ENCODE data around the gene GPR21. TPM values are rescaled to one million over a fixed set of nuclear protein-coding genes. Genes with fewer than 3 reads are reported as not detected.

The GPR21 gene
- polyA plus RNA-seq, 4 donors: 0.15 TPM; not detected in 3

DNA sequence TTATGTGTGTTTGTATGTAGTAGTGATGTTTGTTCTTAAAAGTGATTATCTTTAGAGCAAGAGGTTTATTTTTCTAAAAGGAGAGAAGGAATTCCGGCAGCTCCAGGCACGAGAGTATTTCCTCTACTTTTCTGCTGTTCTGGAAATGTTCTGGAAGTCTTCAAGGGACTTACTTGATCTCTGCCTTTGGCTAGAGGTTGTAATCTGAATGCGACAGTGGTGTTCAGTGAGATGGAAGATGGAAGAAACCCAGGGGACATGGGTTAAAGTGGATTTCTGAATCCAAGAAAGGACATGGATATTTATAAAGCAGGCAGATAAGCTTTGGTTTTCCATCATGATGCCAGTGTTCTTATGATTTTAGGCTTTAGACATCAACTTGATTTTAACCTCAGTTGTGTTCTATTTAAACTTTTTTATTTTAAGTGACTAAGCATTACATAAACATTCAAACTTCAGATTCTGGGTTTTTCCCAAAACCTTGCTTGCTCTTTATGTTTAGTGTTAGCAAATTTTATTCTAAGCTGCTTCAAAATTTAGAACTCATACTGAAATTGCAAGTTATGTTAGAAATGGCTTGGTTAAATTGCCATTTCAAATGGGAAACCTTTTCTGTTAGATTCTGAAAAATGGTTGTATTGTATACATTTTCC lies 3.6 kb downstream of the GPR21 start:
- Histone ChIP-seq H3K4me3 (ENCODE audit: low read depth in 1 of 3, low read length in 3 of 3) (no peak overlapping the region), H3K36me3 (ENCODE audit: control insufficient read depth in 3 of 3, insufficient read depth in 2 of 3, low read depth in 1 of 3, low read length in 3 of 3) (peaks cover 0 to 14% (median 5%) of the 10 kb centered on the region in 3 donors), H3K27ac (ENCODE audit: low read depth in 1 of 3, low read length in 2 of 3) (peak overlapping the region in 1 of 3 donors; percentile 54), H3K9me3 (ENCODE audit: control insufficient read depth in 2 of 2, insufficient read depth in 1 of 2, low read depth in 1 of 2, low read length in 1 of 2) (no peaks in the 10 kb centered on the region), H3K27me3 (ENCODE audit: control insufficient read depth in 3 of 3, insufficient read depth in 3 of 3, low read length in 3 of 3) (no peaks in the 10 kb centered on the region), H3K4me1 (ENCODE audit: control insufficient read depth in 3 of 3, insufficient read depth in 2 of 3, low read depth in 1 of 3, low read length in 2 of 3) (no peaks in the 10 kb centered on the region)
- DNase-seq (no peak), FAIRE-seq (no peak)
- 60 to 96% (median 84%) methylated on average over 3 of the region's 3 CpGs for WGBS, 3 donors

DNA sequence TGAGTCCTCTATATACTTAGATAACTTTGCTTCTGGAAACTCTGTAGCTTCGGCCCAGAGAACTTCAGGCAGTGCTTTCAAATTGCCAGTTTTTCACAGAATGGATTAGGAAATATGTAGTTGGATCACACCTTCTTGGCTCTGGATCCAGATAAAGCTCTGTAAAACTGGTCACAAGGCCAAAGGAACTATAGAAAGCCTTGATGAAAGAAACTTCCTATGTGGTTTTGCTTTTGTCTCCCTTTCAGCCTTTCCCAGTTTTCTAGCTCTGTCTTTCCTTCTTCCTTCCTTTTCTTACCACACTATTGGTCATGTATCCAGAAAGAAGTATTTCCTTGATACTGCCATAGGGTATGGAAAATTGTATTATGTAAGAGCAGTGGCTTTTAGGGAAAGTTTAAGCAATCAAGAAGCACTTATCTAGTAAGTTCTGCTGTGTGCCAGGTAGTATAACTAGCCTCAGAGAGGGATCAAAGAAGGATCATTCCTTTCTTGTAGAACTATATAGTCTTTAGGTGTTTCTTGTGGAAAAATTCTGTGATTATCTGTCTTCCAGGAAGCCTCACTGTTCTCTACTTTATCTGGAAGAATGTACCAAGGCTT lies 6.3 kb downstream of the GPR21 start:
- peaks cover 0 to 3% of the 10 kb centered on the region in 2 donors for H3K9me3 ChIP-seq (ENCODE audit: control insufficient read depth in 2 of 2, insufficient read depth in 1 of 2, low read depth in 1 of 2, low read length in 1 of 2)
- FAIRE-seq (no peak), DNase-seq (peak in 1 of 2 donors; percentile 24)
- no peak overlapping the region for H3K4me3 ChIP-seq (ENCODE audit: low read depth in 1 of 3, low read length in 3 of 3)
- 80 to 91% (median 83%) methylated on average over 1 of the region's 1 CpG for WGBS, 3 donors
- H3K27me3 ChIP-seq (ENCODE audit: control insufficient read depth in 3 of 3, insufficient read depth in 3 of 3, low read length in 3 of 3): no peaks in the 10 kb centered on the region
- peaks cover 0 to 6% (median 3%) of the 10 kb centered on the region in 3 donors for H3K36me3 ChIP-seq (ENCODE audit: control insufficient read depth in 3 of 3, insufficient read depth in 2 of 3, low read depth in 1 of 3, low read length in 3 of 3)
- no peak overlapping the region for H3K27ac ChIP-seq (ENCODE audit: low read depth in 1 of 3, low read length in 2 of 3)
- H3K4me1 ChIP-seq (ENCODE audit: control insufficient read depth in 3 of 3, insufficient read depth in 2 of 3, low read depth in 1 of 3, low read length in 2 of 3): no peaks in the 10 kb centered on the region

DNA sequence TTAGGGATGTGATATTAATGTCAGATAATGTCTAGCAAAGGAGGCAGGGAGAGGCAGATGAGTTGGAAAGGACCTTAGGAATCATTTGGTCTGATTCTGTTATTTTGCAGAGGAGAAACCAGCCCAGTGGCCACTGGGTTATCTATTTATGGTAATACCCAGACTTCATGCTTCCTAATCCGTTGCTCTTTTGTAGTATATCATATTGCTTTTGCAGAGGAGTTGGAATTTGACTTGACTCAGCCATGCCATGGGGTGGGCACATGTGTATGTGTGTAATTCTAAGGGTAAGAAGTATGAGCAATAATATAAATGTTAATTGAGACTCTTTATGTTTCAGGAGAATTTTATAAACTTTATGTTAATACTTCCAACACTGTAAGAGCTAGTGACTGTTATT lies 7.3 kb downstream of the GPR21 start:
- no peak overlapping the region for H3K27ac ChIP-seq (ENCODE audit: low read depth in 1 of 3, low read length in 2 of 3)
- peaks cover 0 to 3% of the 10 kb centered on the region in 2 donors for H3K9me3 ChIP-seq (ENCODE audit: control insufficient read depth in 2 of 2, insufficient read depth in 1 of 2, low read depth in 1 of 2, low read length in 1 of 2)
- H3K27me3 ChIP-seq (ENCODE audit: control insufficient read depth in 3 of 3, insufficient read depth in 3 of 3, low read length in 3 of 3): no peaks in the 10 kb centered on the region
- DNase-seq: no peak
- peaks cover 0 to 2% (median 0%) of the 10 kb centered on the region in 3 donors for H3K36me3 ChIP-seq (ENCODE audit: control insufficient read depth in 3 of 3, insufficient read depth in 2 of 3, low read depth in 1 of 3, low read length in 3 of 3)
- H3K4me3 ChIP-seq (ENCODE audit: low read depth in 1 of 3, low read length in 3 of 3): no peak overlapping the region
- no peaks in the 10 kb centered on the region for H3K4me1 ChIP-seq (ENCODE audit: control insufficient read depth in 3 of 3, insufficient read depth in 2 of 3, low read depth in 1 of 3, low read length in 2 of 3)
- WGBS, 3 donors: 69 to 86% (median 74%) methylated on average over 1 of the region's 1 CpG
- no peak for FAIRE-seq

DNA sequence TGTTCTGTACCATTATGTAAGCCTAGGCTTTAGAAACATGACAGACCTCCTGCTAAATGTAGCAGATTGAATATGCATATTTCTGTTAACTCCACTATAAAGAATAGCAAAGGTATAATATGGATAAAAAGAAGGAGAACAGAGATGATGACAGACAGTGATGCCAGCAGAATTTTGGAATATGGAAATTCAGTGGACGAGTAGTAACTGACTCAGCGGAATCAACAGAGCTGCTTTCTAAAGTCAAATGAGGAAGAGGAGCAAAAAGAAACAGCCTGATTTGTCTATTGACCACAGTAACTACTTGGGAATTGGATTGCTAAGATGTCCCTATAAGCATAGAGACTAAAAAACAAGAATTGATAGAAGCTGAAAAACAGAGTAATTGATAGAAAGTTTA lies 8.0 kb downstream of the GPR21 start:
- no peak overlapping the region for H3K27ac ChIP-seq (ENCODE audit: low read depth in 1 of 3, low read length in 2 of 3)
- peaks cover 0 to 2% (median 0%) of the 10 kb centered on the region in 3 donors for H3K36me3 ChIP-seq (ENCODE audit: control insufficient read depth in 3 of 3, insufficient read depth in 2 of 3, low read depth in 1 of 3, low read length in 3 of 3)
- H3K27me3 ChIP-seq (ENCODE audit: control insufficient read depth in 3 of 3, insufficient read depth in 3 of 3, low read length in 3 of 3): no peaks in the 10 kb centered on the region
- no peak overlapping the region for H3K4me3 ChIP-seq (ENCODE audit: low read depth in 1 of 3, low read length in 3 of 3)
- 82 to 100% (median 89%) methylated on average over 2 of the region's 2 CpGs for WGBS, 3 donors
- no peak for FAIRE-seq
- peaks cover 0 to 3% of the 10 kb centered on the region in 2 donors for H3K9me3 ChIP-seq (ENCODE audit: control insufficient read depth in 2 of 2, insufficient read depth in 1 of 2, low read depth in 1 of 2, low read length in 1 of 2)
- no peak for DNase-seq
- no peaks in the 10 kb centered on the region for H3K4me1 ChIP-seq (ENCODE audit: control insufficient read depth in 3 of 3, insufficient read depth in 2 of 3, low read depth in 1 of 3, low read length in 2 of 3)

DNA sequence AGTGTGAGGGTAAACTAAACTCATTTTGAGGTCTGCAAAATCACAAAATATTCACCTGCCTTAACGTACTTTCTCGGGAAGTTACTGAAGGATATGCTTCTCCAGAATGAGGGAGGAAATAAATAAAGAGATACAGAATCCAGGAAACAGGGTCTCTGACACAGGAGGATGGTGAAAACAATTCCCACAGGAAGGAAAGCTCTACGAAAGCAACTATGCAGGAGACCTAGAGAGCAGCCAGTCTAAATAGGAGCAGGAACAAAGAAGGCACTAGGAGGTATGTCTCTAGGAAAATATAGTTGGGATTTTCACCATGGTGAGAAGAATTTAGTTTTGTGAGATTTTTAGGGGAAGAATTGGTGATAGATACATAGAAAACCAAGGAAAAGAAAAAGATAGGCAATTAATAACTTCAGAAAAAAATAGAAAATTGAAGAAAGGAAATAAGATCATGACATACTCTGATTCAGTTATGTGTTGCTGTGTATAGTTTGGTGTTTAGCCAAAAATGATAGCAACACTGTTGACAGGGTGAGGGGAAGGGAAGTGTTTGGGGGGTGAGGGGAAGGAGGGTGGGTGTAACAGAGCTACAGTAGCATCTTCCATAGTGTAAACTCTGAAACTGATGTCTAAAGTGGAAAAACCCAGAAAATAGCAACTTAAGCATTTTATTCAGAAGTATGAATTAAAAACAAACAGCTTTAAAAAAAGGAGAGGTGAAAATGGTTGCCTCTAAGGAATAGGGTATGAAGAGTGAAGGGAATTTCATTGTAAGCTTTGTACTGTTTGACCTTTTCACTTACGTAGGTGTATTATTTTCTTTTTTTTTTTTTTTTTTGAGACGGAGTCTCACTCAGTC lies 9.8 kb downstream of the GPR21 start:
- Histone ChIP-seq H3K36me3 (ENCODE audit: control insufficient read depth in 3 of 3, insufficient read depth in 2 of 3, low read depth in 1 of 3, low read length in 3 of 3) (peaks cover 0 to 2% (median 0%) of the 10 kb centered on the region in 3 donors), H3K9me3 (ENCODE audit: control insufficient read depth in 2 of 2, insufficient read depth in 1 of 2, low read depth in 1 of 2, low read length in 1 of 2) (peaks cover 0 to 3% of the 10 kb centered on the region in 2 donors), H3K4me1 (ENCODE audit: control insufficient read depth in 3 of 3, insufficient read depth in 2 of 3, low read depth in 1 of 3, low read length in 2 of 3) (no peaks in the 10 kb centered on the region), H3K4me3 (ENCODE audit: low read depth in 1 of 3, low read length in 3 of 3) (no peak overlapping the region), H3K27me3 (ENCODE audit: control insufficient read depth in 3 of 3, insufficient read depth in 3 of 3, low read length in 3 of 3) (no peaks in the 10 kb centered on the region), H3K27ac (ENCODE audit: low read depth in 1 of 3, low read length in 2 of 3) (no peak overlapping the region)
- FAIRE-seq (no peak), DNase-seq (no peak)
- 90 to 98% (median 97%) methylated on average over 4 to 5 of the region's 5 CpGs for WGBS, 3 donors

DNA sequence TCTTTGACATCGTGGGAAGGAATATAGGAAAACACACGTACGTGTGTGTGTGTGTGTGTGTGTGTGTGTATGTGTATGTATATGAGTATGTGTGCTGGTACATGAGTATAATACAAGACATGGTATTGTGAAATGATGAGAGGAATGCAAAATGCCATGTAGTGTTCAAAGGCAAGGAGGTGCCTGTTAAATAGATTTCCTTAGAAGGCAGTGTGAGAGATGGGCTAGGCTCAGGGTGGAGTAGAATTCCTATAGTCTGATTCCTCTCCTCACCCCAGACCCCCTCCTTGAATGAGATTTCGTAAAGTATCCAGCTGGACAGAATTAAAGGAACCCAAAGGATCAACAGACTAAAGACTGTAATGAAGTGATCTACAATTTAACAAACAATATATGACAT lies 11.1 kb downstream of the GPR21 start:
- H3K27me3 ChIP-seq (ENCODE audit: control insufficient read depth in 3 of 3, insufficient read depth in 3 of 3, low read length in 3 of 3): no peaks in the 10 kb centered on the region
- H3K27ac ChIP-seq (ENCODE audit: low read depth in 1 of 3, low read length in 2 of 3): peak overlapping the region in 1 of 3 donors; percentile 20
- peaks cover 0 to 3% of the 10 kb centered on the region in 2 donors for H3K9me3 ChIP-seq (ENCODE audit: control insufficient read depth in 2 of 2, insufficient read depth in 1 of 2, low read depth in 1 of 2, low read length in 1 of 2)
- H3K4me3 ChIP-seq (ENCODE audit: low read depth in 1 of 3, low read length in 3 of 3): no peak overlapping the region
- FAIRE-seq: no peak
- no peak for DNase-seq
- peaks cover 0 to 2% (median 0%) of the 10 kb centered on the region in 3 donors for H3K36me3 ChIP-seq (ENCODE audit: control insufficient read depth in 3 of 3, insufficient read depth in 2 of 3, low read depth in 1 of 3, low read length in 3 of 3)
- WGBS, 3 donors: 74 to 95% (median 89%) methylated on average over 4 of the region's 4 CpGs
- peaks cover 0 to 2% (median 0%) of the 10 kb centered on the region in 3 donors for H3K4me1 ChIP-seq (ENCODE audit: control insufficient read depth in 3 of 3, insufficient read depth in 2 of 3, low read depth in 1 of 3, low read length in 2 of 3)

DNA sequence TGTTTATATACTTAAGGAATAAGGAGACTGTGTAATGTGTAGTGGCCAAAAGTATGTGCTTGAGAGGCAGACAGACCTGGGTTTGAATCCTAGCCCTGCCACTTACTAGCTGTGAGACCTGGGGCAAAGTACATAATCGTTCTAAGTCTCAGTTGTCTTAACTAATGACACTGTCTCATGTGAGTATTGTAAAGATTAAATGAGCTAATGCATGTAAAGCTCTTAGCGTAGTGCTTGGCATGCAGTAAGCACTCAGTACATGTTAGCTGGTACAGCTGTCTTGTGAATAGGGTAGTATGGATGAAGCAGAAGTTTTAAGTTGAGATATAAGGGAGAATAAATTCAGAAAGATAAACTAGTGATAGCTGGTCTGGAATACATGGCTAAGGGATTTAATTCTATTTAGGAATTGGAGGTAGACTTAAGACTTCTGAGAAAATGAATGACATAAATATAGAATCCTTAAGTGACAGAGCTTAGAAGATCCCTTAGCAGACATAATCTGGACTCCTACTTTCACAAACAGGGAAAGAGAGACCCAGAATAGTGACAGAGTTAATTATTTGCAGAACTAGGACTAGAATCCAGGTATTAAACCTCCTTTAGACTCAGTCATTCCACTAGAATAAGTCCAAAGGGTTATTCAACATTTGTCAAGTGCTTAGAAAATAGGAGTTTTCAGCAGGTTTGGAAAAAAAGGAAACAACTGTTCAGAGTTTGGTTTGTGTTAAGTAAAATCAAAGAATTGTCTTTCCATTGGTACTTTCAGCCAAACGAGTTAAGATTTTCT lies 13.1 kb downstream of the GPR21 start:
- H3K36me3 ChIP-seq (ENCODE audit: control insufficient read depth in 3 of 3, insufficient read depth in 2 of 3, low read depth in 1 of 3, low read length in 3 of 3): peaks cover 0 to 2% (median 0%) of the 10 kb centered on the region in 3 donors
- H3K27ac ChIP-seq (ENCODE audit: low read depth in 1 of 3, low read length in 2 of 3): peak overlapping the region in 1 of 3 donors; percentile 27
- WGBS, 3 donors: 45 to 64% (median 57%) methylated on average over 3 of the region's 3 CpGs

DNA sequence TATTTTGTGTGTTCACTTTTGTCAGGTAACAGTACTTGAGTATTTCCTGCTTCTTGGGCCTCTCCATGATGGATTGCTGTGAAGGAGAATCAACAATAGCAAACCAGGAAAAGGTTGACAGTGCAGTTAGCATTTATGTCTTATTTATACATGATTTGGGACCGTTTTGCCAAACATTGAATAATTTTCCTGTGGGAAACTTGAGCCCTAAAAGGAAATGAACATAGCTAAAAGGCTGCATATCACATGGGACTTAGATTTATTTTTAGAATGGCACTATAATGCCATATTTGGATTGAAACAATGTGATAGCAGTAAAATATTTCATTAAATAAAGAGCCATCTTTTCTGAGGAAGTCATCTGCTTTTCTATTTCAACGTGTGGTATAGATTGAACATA lies 15.3 kb downstream of the GPR21 start:
- no peak for FAIRE-seq
- Histone ChIP-seq H3K27me3 (ENCODE audit: control insufficient read depth in 3 of 3, insufficient read depth in 3 of 3, low read length in 3 of 3) (no peaks in the 10 kb centered on the region), H3K36me3 (ENCODE audit: control insufficient read depth in 3 of 3, insufficient read depth in 2 of 3, low read depth in 1 of 3, low read length in 3 of 3) (peaks cover 0 to 4% (median 0%) of the 10 kb centered on the region in 3 donors), H3K4me1 (ENCODE audit: control insufficient read depth in 3 of 3, insufficient read depth in 2 of 3, low read depth in 1 of 3, low read length in 2 of 3) (peaks cover 0 to 3% (median 3%) of the 10 kb centered on the region in 3 donors), H3K27ac (ENCODE audit: low read depth in 1 of 3, low read length in 2 of 3) (peak overlapping the region in 1 of 3 donors; percentile 12), H3K4me3 (ENCODE audit: low read depth in 1 of 3, low read length in 3 of 3) (no peak overlapping the region), H3K9me3 (ENCODE audit: control insufficient read depth in 2 of 2, insufficient read depth in 1 of 2, low read depth in 1 of 2, low read length in 1 of 2) (no peaks in the 10 kb centered on the region)
- no peak for DNase-seq
- WGBS, 3 donors: 39 to 56% (median 51%) methylated on average over 2 of the region's 2 CpGs

More for the DNA sequence above, 13.1 kb downstream of the GPR21 start:
- Histone ChIP-seq H3K4me3 (ENCODE audit: low read depth in 1 of 3, low read length in 3 of 3) (no peak overlapping the region), H3K4me1 (ENCODE audit: control insufficient read depth in 3 of 3, insufficient read depth in 2 of 3, low read depth in 1 of 3, low read length in 2 of 3) (peaks cover 0 to 3% (median 3%) of the 10 kb centered on the region in 3 donors), H3K27me3 (ENCODE audit: control insufficient read depth in 3 of 3, insufficient read depth in 3 of 3, low read length in 3 of 3) (no peaks in the 10 kb centered on the region), H3K9me3 (ENCODE audit: control insufficient read depth in 2 of 2, insufficient read depth in 1 of 2, low read depth in 1 of 2, low read length in 1 of 2) (peaks cover 0 to 3% of the 10 kb centered on the region in 2 donors)
- FAIRE-seq (no peak), DNase-seq (peak; percentile 45 to 52)

All from small intestine (tissue), 7 donors.